Neural cell (in vitro differentiated cells): ENCODE results near the gene ZNF862.

ENCODE experiments used
- CTCF ChIP-seq: fragments of 450-650 bp; IDR thresholded peaks from 2 replicates; pipeline ENCODE4 v1.5.1; 2014; ENCODE audit warnings: antibody characterized with exemption, mild to moderate bottlenecking, moderate library complexity; ENCODE audit not compliant: poor library complexity, severe bottlenecking
- EP300 ChIP-seq: fragments of 450-650 bp; conservative IDR thresholded peaks from 2 replicates; pipeline ENCODE4 v1.6.1; 2014; ENCODE audit warnings: antibody characterized with exemption, mild to moderate bottlenecking, moderate library complexity; ENCODE audit not compliant: poor library complexity, severe bottlenecking
- EZH2 ChIP-seq: fragments of 200-600, 300-800 bp; shearing (Covaris generic), sonication (generic); IDR thresholded peaks from 2 replicates; pipeline ENCODE4 v1.6.1; 2014; ENCODE audit warnings: antibody characterized with exemption, low read length, borderline replicate concordance, mild to moderate bottlenecking; ENCODE audit not compliant: insufficient read depth, poor library complexity, severe bottlenecking
- MXI1 ChIP-seq: fragments of 450-650 bp; conservative IDR thresholded peaks from 2 replicates; pipeline ENCODE4 v1.6.1; 2014; ENCODE audit warnings: antibody characterized with exemption, mild to moderate bottlenecking; ENCODE audit not compliant: poor library complexity, severe bottlenecking
- POLR2AphosphoS5 ChIP-seq: IDR thresholded peaks from 2 replicates; pipeline ENCODE4 v1.6.1; 2012
- RAD21 ChIP-seq: fragments of 450-650 bp; conservative IDR thresholded peaks from 2 replicates; pipeline ENCODE4 v1.6.1; 2014; ENCODE audit warnings: antibody characterized with exemption, mild to moderate bottlenecking, moderate library complexity
- REST ChIP-seq: IDR thresholded peaks from 2 replicates; pipeline ENCODE4 v1.6.1; 2012; ENCODE audit warnings: borderline replicate concordance
- SMC3 ChIP-seq: fragments of 450-650 bp; conservative IDR thresholded peaks from 2 replicates; pipeline ENCODE4 v1.6.1; 2014; ENCODE audit warnings: antibody characterized with exemption, mild to moderate bottlenecking, moderate library complexity; ENCODE audit not compliant: poor library complexity
- TAF1 ChIP-seq: IDR thresholded peaks from 2 replicates; pipeline ENCODE4 v1.6.1; 2012; ENCODE audit warnings: low read depth

- TF ChIP-seq POLR2AphosphoS5: no peak
- no peak for TF ChIP-seq CTCF
- TF ChIP-seq EP300: no peak
- TF ChIP-seq EZH2: no peak
- no peak for TF ChIP-seq REST
- no peak for TF ChIP-seq TAF1
- TF ChIP-seq MXI1: no peak
- TF ChIP-seq RAD21: no peak
- TF ChIP-seq SMC3: no peak
These were observed 44.3 kb downstream of the ZNF862 start for GRCh38 chr7:149882248-149883047.
